Measurements from ENCODE around the gene ARFIP1.

- TF ChIP-seq CTCF (IDR thresholded peaks at IDR 0.05) (no peak), POLR2A (IDR thresholded peaks at IDR 0.05) (no peak)
These were observed 70.6 kb downstream of the ARFIP1 start for GRCh38 chr4:152850377-152850776.
